ENCODE results near the gene FOXJ1. TPM values are rescaled to one million over a fixed set of nuclear protein-coding genes. Genes with fewer than 3 reads are reported as not detected.

The FOXJ1 gene
- total RNA-seq, 1 donor from 2014 or later: not detected

Small RNA genes lying within 50 kb of the gene (microRNA-seq; reads per million reads assigned to microRNA genes)
- 5.9 reads per million for gene MIR6868 (ENCODE audit: borderline number of aligned reads)

Other genes starting within 250 kb of the FOXJ1 start
- gene TRIM65, start 244.3 kb downstream of the FOXJ1 start, total RNA-seq: 11.4 TPM
- 124 TPM for gene MRPL38, start 236.4 kb downstream of the FOXJ1 start, total RNA-seq
- gene FBF1, start 200.2 kb downstream of the FOXJ1 start, total RNA-seq: 4.2 TPM
- 101 TPM for gene ACOX1, start 162.1 kb downstream of the FOXJ1 start, total RNA-seq
- gene TEN1, start 162.0 kb downstream of the FOXJ1 start, total RNA-seq: 6.6 TPM
- gene CDK3, start 140.4 kb downstream of the FOXJ1 start, total RNA-seq: 2.6 TPM
- gene EVPL, start 113.9 kb downstream of the FOXJ1 start, total RNA-seq: 0.07 TPM
- gene SRP68, start 68.7 kb downstream of the FOXJ1 start, total RNA-seq: 66.1 TPM
- gene GALR2, start 66.5 kb downstream of the FOXJ1 start, total RNA-seq: not detected
- not detected for gene ZACN, start 62.1 kb downstream of the FOXJ1 start, total RNA-seq
- gene EXOC7, start 37.5 kb downstream of the FOXJ1 start, total RNA-seq: 82.2 TPM
- 18.0 TPM for gene RNF157, start 99.2 kb upstream of the FOXJ1 start, total RNA-seq
- gene UBALD2, start 124.1 kb upstream of the FOXJ1 start, total RNA-seq: 35.4 TPM
- gene QRICH2, start 167.0 kb upstream of the FOXJ1 start, total RNA-seq: 2.7 TPM
- 38.8 TPM for gene PRPSAP1, start 212.7 kb upstream of the FOXJ1 start, total RNA-seq
- gene SPHK1, start 243.4 kb upstream of the FOXJ1 start, total RNA-seq: 2.7 TPM